H9 (cell line): Measurements from ENCODE around the gene ALG13. TPM values are rescaled to one million over a fixed set of nuclear protein-coding genes. Genes with fewer than 3 reads are reported as not detected.

Source experiments
- total RNA-seq: library from RNA; stranded (reverse); gene quantifications from 2 replicates; pipeline ENCODE4 v1.2.1, GENCODE V29; 2021

ALG13 gene
- total RNA-seq, 1 experiment from 2014 or later = 91.9 TPM

Other genes starting within 250 kb of the ALG13 start
- gene SERTM2, start 169.5 kb upstream of the ALG13 start, total RNA-seq = 0.22 and 0.29 TPM in 2 replicates
- gene TRPC5OS, start 195.0 kb downstream of the ALG13 start, total RNA-seq = not detected in 2 replicates